ENCODE results near the gene FAM222B. TPM values are rescaled to one million over a fixed set of nuclear protein-coding genes. Genes with fewer than 3 reads are reported as not detected.

Gene FAM222B
- total and polyA plus RNA-seq, 2 of the 4 experiments (the other 2 are of a cell fraction), result 2.5 to 10.8 TPM

DNA sequence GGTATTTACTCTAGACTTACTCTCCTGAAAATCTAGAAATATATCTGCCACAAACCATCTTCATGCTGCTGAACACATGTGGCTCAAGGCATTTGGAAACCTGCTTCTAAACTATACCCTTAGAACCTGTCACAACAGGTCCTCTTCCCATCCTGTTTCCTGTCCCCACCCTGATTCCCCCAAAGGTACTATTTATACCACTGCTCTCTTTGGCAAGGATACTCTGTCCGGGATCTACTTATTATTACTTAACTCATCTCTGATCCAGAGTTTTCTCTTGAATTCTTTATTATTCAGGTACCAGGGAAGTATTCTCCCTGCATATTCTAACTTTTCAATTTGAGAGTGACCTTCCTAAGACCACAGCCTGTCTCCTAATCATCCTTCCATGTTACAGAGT is 65.4 kb downstream of the FAM222B start:
- no TSS peak for BruUV-seq (replicated peaks)
- H3K27ac ChIP-seq (ENCODE audit: insufficient read depth, low read length), result no peak overlapping the region
- H4K8ac ChIP-seq (ENCODE audit: low read depth in 2 of 2, low read length in 2 of 2), result no peak overlapping the region
- peaks cover 5% of the 10 kb centered on the region for H3K36me3 ChIP-seq (ENCODE audit: control insufficient read depth, insufficient read depth, low read length)
- no peak overlapping the region for H2BK15ac ChIP-seq (ENCODE audit: low read depth, low read length)
- DNase-seq, result no peak
- no peak overlapping the region for H3K4me3 ChIP-seq (ENCODE audit: insufficient read depth, low read depth, low read length)
- no peak overlapping the region for H4K5ac ChIP-seq (ENCODE audit: low read depth, low read length)
- no peak for TF ChIP-seq NFE2L2 (IDR thresholded peaks at IDR 0.05; ENCODE audit: low read depth, low read length)
- no peak for TF ChIP-seq POLR2A (IDR thresholded peaks at IDR 0.05; ENCODE audit: low read depth, low read length)
- TF ChIP-seq FOS (IDR thresholded peaks at IDR 0.05; ENCODE audit: low read depth, low read length), result no peak
- TF ChIP-seq MAFK (IDR thresholded peaks at IDR 0.05; ENCODE audit: low read depth, low read length), result no peak
- no peak for TF ChIP-seq RAD21 (IDR thresholded peaks at IDR 0.05; ENCODE audit: low read length)
- TF ChIP-seq, protein P1, sequence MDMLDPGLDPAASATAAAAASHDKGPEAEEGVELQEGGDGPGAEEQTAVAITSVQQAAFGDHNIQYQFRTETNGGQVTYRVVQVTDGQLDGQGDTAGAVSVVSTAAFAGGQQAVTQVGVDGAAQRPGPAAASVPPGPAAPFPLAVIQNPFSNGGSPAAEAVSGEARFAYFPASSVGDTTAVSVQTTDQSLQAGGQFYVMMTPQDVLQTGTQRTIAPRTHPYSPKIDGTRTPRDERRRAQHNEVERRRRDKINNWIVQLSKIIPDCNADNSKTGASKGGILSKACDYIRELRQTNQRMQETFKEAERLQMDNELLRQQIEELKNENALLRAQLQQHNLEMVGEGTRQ (IDR thresholded peaks at IDR 0.05; ENCODE audit: low read depth, low read length), result no peak
- TF ChIP-seq SMC3 (IDR thresholded peaks at IDR 0.05; ENCODE audit: low read depth, low read length), result no peak
- no peak for TF ChIP-seq MXI1 (IDR thresholded peaks at IDR 0.05; ENCODE audit: borderline replicate concordance, low read depth, low read length)
- no peak for TF ChIP-seq BHLHE40 (IDR thresholded peaks at IDR 0.05; ENCODE audit: low read depth, low read length)
- TF ChIP-seq CEBPB (IDR thresholded peaks at IDR 0.05; ENCODE audit: low read depth, low read length), result no peak
- TF ChIP-seq RFX5 (IDR thresholded peaks at IDR 0.05; ENCODE audit: low read depth, low read length), result no peak
- no peak for TF ChIP-seq MAZ (IDR thresholded peaks at IDR 0.05; ENCODE audit: borderline replicate concordance, low read depth, low read length)
- TF ChIP-seq RCOR1 (IDR thresholded peaks at IDR 0.05; ENCODE audit: insufficient replicate concordance, low read length), result no peak
- no peak for TF ChIP-seq CHD1 (IDR thresholded peaks at IDR 0.05; ENCODE audit: low read depth, low read length)
- TF ChIP-seq, protein P2, sequence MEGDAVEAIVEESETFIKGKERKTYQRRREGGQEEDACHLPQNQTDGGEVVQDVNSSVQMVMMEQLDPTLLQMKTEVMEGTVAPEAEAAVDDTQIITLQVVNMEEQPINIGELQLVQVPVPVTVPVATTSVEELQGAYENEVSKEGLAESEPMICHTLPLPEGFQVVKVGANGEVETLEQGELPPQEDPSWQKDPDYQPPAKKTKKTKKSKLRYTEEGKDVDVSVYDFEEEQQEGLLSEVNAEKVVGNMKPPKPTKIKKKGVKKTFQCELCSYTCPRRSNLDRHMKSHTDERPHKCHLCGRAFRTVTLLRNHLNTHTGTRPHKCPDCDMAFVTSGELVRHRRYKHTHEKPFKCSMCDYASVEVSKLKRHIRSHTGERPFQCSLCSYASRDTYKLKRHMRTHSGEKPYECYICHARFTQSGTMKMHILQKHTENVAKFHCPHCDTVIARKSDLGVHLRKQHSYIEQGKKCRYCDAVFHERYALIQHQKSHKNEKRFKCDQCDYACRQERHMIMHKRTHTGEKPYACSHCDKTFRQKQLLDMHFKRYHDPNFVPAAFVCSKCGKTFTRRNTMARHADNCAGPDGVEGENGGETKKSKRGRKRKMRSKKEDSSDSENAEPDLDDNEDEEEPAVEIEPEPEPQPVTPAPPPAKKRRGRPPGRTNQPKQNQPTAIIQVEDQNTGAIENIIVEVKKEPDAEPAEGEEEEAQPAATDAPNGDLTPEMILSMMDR (conservative IDR thresholded peaks at IDR 0.05; ENCODE audit: low read depth, low read length), result no peak
- ChIA-PET CTCF (no interaction called here), POLR2A (ENCODE audit: unreplicated experiment) (no interaction called here)
- ATAC-seq (ENCODE audit: low read depth), result no peak
- no peak overlapping the region for H3K14ac ChIP-seq (replicated peaks; ENCODE audit: low read depth, low read length)
- in situ Hi-C loops (cut with MboI; ENCODE audit: low sequenced_read_pairs), result no loop called here
- H4K91ac ChIP-seq (ENCODE audit: insufficient read depth, low read depth, low read length), result no peak overlapping the region
- intact Hi-C loops (cut with micrococcal nuclease), result no loop called here
- no peaks in the 10 kb centered on the region for H3K27me3 ChIP-seq (ENCODE audit: control insufficient read depth, insufficient read depth, low read length)
- no peaks in the 10 kb centered on the region for H3K9me3 ChIP-seq (ENCODE audit: control insufficient read depth, insufficient read depth, low read length)
- no peak overlapping the region for H2BK20ac ChIP-seq (ENCODE audit: low read depth, low read length)
- H2BK5ac ChIP-seq (ENCODE audit: low read depth, low read length, poor library complexity, severe bottlenecking), result no peak overlapping the region
- no peak overlapping the region for H3K9ac ChIP-seq (ENCODE audit: low read depth, low read length)
- H3K4me1 ChIP-seq (ENCODE audit: control insufficient read depth, insufficient read depth, low read length), result no peaks in the 10 kb centered on the region; the same call in 1 of the 2 replicates
- no peak overlapping the region for H3K4me2 ChIP-seq (ENCODE audit: low read depth, low read length)
- no peak overlapping the region for H2BK120ac ChIP-seq (ENCODE audit: low read depth, low read length)
- no peak overlapping the region for H2AK5ac ChIP-seq (ENCODE audit: low read depth, low read length)
- H3K79me1 ChIP-seq (ENCODE audit: low read depth in 1 of 2, low read length in 2 of 2), result peaks cover 24 to 66% of the 10 kb centered on the region in 2 experiments
- no peak overlapping the region for H3K18ac ChIP-seq (ENCODE audit: low read depth, low read length)
- H3K4ac ChIP-seq (ENCODE audit: low read depth, low read length), result no peak overlapping the region
- dilution Hi-C loops (cut with HindIII; ENCODE audit: low sequenced_read_pairs, unreplicated experiment), result no loop called here
- WGBS, 2 experiments (ENCODE audit: extremely low coverage in 2 of 2, insufficient read length in 1 of 2), result 100% methylated on average over 1 of the region's 1 CpG; no CpG with 5 or more reads in 1 of the 2 experiments
- H4K20me1 ChIP-seq (ENCODE audit: insufficient read depth, low read length), result peaks cover 25% of the 10 kb centered on the region; the same call in 1 of the 2 replicates
- H2AFZ ChIP-seq (replicated peaks; ENCODE audit: low read length, poor library complexity), result no peak overlapping the region
- 0 out of 2 replicates have a peak, but pooled peaks cover 5% of the 10 kb centered on the region for H3K9me1 ChIP-seq (ENCODE audit: insufficient read depth, low read length)
- no peak overlapping the region for H3K23ac ChIP-seq (ENCODE audit: low read depth, low read length)
- H3K56ac ChIP-seq (ENCODE audit: extremely low read depth, insufficient read depth, low read length), result no peak overlapping the region
- H2AK9ac ChIP-seq (replicated peaks; ENCODE audit: low read depth, low read length, poor library complexity), result no peak overlapping the region

All from IMR-90 (cell line).